Astrocyte (in vitro differentiated cells and primary cell): ENCODE measurements around the gene STRIP1. TPM values are rescaled to one million over a fixed set of nuclear protein-coding genes. Genes with fewer than 3 reads are reported as not detected.

Source experiments
- DNase-seq: peaks from one replicate; pipeline ENCODE4 v3.0.0-alpha.2; 2010; ENCODE audit warnings: low read depth
- FAIRE-seq: peaks from 2 replicates; lab custom pipeline; 2011; peaks lifted over from hg19 to GRCh38; lab: Jason Lieb, UNC
- H2AFZ ChIP-seq: 2 replicates; pipeline ENCODE4 v1.6.0; 2012; ENCODE audit warnings: low read depth, low read length, inconsistent platforms
- H3K27ac ChIP-seq: 2 replicates; pipeline ENCODE4 v1.5.1; 2011; ENCODE audit warnings: low read depth, low read length, inconsistent platforms
- H3K27me3 ChIP-seq: 2 replicates; pipeline ENCODE4 v1.6.0; 2011; ENCODE audit warnings: low read length, inconsistent platforms; ENCODE audit not compliant: insufficient read depth
- H3K36me3 ChIP-seq: 2 replicates; pipeline ENCODE4 v1.5.1; 2011; ENCODE audit warnings: low read length, inconsistent platforms; ENCODE audit not compliant: insufficient read depth
- H3K4me1 ChIP-seq: 2 replicates; pipeline ENCODE4 v1.5.1; 2011; ENCODE audit warnings: low read length, inconsistent platforms; ENCODE audit not compliant: insufficient read depth
- H3K4me2 ChIP-seq: 2 replicates; pipeline ENCODE4 v1.6.0; 2012; ENCODE audit warnings: low read length, inconsistent platforms
- H3K4me3 ChIP-seq: 2 replicates; pipeline ENCODE4 v1.5.1; 2011; ENCODE audit warnings: low read depth, mild to moderate bottlenecking, low read length, inconsistent platforms; ENCODE audit not compliant: insufficient read depth
- H3K79me2 ChIP-seq: 2 replicates; pipeline ENCODE4 v1.6.0; 2012; ENCODE audit warnings: mild to moderate bottlenecking, low read length, inconsistent platforms; ENCODE audit not compliant: insufficient read depth
- H3K9ac ChIP-seq: 2 replicates; pipeline ENCODE4 v1.6.0; 2012; ENCODE audit warnings: mild to moderate bottlenecking, low read length, inconsistent platforms
- H3K9me3 ChIP-seq: 2 replicates; pipeline ENCODE4 v1.5.1; 2012; ENCODE audit warnings: low read depth, mild to moderate bottlenecking, low read length, inconsistent platforms; ENCODE audit not compliant: insufficient read depth
- H4K20me1 ChIP-seq: 2 replicates; pipeline ENCODE4 v1.6.0; 2012; ENCODE audit warnings: low read length, inconsistent platforms; ENCODE audit not compliant: insufficient read depth
- H3K27ac Mint-ChIP-seq: one replicate; pipeline ENCODE4 v1.8.0; 2021; ENCODE audit warnings: mild to moderate bottlenecking, mixed read lengths; ENCODE audit not compliant: unreplicated experiment
- H3K27me3 Mint-ChIP-seq: one replicate; pipeline ENCODE4 v1.8.0; 2021; ENCODE audit warnings: low read depth, mixed read lengths; ENCODE audit not compliant: unreplicated experiment
- H3K36me3 Mint-ChIP-seq: one replicate; pipeline ENCODE4 v1.8.0; 2021; ENCODE audit warnings: low read depth, mixed read lengths; ENCODE audit not compliant: unreplicated experiment
- H3K4me1 Mint-ChIP-seq: one replicate; pipeline ENCODE4 v1.8.0; 2021; ENCODE audit warnings: low read depth, mixed read lengths; ENCODE audit not compliant: unreplicated experiment
- H3K4me3 Mint-ChIP-seq: one replicate; pipeline ENCODE4 v1.8.0; 2021; ENCODE audit warnings: mild to moderate bottlenecking, moderate library complexity, mixed read lengths; ENCODE audit not compliant: unreplicated experiment
- H3K9me3 Mint-ChIP-seq: one replicate; pipeline ENCODE4 v1.8.0; 2021; ENCODE audit warnings: mild to moderate bottlenecking, mixed read lengths; ENCODE audit not compliant: unreplicated experiment
- EZH2 ChIP-seq: IDR thresholded peaks from 2 replicates; pipeline ENCODE4 v1.6.1; 2012; ENCODE audit warnings: mild to moderate bottlenecking, low read length, inconsistent platforms; ENCODE audit not compliant: insufficient read depth
- total RNA-seq: library from RNA; stranded (reverse); gene quantifications from 2 replicates; pipeline ENCODE4 v1.2.1, GENCODE V29; 2021
- TF ChIP-seq, protein P1 (sequence below): IDR thresholded peaks from 2 replicates; pipeline ENCODE4 v1.5.1; 2011; ENCODE audit warnings: low read depth, mild to moderate bottlenecking, inconsistent platforms, low read length, moderate library complexity; ENCODE audit not compliant: insufficient read depth

Gene STRIP1
- total RNA-seq, 1 donor from 2014 or later: 40.8 TPM

DNA sequence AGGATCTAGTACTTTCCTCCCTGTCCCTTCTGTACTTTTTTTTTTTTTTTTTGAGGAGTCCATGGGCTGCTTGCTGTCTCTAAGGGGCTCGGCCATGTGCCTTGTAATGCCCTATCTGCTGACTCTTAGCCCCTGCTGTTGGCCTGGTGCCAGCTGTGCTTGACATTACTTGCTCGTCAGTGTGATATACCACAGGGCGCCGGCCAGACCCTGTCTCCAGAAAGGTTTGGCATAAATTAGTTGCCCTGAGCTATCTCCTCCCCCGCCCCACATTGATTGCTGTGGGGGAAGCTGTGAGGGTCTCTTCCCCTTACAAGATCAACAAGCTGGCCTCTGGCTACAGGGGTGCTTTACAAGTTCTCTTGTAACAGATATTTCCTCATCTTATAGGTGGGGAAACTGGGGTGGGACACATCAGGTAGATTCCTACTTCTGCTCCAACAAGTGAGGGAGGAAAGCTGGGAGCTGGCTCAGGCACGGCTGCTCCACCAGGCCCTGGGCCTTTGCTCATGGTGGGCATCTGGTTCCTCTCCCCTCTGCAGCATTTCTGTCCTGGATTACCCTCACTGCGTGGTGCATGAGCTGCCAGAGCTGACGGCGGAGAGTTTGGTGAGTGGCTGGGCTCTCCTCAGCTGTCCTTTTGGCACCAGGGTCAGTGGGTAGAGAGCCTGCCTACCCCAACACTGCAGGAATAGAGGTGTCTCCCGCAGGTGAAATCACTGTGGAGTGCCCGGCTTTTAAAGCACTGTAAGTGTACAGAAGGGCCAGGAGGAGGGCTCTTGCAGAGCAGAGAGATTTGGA is 15.6 kb downstream of the STRIP1 start:
- peaks cover 22% of the 10 kb centered on the region for H4K20me1 ChIP-seq
- H3K27ac Mint-ChIP-seq: no peak overlapping the region
- H3K36me3 Mint-ChIP-seq: peaks cover 35% of the 10 kb centered on the region
- DNase-seq (no peak), FAIRE-seq (no peak)
- H3K27me3 Mint-ChIP-seq: no peaks in the 10 kb centered on the region
- no peaks in the 10 kb centered on the region for H3K79me2 ChIP-seq
- TF ChIP-seq, protein P1, sequence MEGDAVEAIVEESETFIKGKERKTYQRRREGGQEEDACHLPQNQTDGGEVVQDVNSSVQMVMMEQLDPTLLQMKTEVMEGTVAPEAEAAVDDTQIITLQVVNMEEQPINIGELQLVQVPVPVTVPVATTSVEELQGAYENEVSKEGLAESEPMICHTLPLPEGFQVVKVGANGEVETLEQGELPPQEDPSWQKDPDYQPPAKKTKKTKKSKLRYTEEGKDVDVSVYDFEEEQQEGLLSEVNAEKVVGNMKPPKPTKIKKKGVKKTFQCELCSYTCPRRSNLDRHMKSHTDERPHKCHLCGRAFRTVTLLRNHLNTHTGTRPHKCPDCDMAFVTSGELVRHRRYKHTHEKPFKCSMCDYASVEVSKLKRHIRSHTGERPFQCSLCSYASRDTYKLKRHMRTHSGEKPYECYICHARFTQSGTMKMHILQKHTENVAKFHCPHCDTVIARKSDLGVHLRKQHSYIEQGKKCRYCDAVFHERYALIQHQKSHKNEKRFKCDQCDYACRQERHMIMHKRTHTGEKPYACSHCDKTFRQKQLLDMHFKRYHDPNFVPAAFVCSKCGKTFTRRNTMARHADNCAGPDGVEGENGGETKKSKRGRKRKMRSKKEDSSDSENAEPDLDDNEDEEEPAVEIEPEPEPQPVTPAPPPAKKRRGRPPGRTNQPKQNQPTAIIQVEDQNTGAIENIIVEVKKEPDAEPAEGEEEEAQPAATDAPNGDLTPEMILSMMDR: no peak
- no peak for TF ChIP-seq EZH2
- H3K4me1 ChIP-seq: peaks cover 2% of the 10 kb centered on the region
- H3K9ac ChIP-seq: no peak overlapping the region
- H2AFZ ChIP-seq: no peak overlapping the region
- no peak overlapping the region for H3K4me2 ChIP-seq
- no peak overlapping the region for H3K4me3 Mint-ChIP-seq
- H3K9me3 ChIP-seq: no peaks in the 10 kb centered on the region
- no peaks in the 10 kb centered on the region for H3K9me3 Mint-ChIP-seq
- no peak overlapping the region for H3K4me3 ChIP-seq
- no peaks in the 10 kb centered on the region for H3K27me3 ChIP-seq
- peaks cover 43% of the 10 kb centered on the region for H3K36me3 ChIP-seq
- H3K4me1 Mint-ChIP-seq: peaks cover 19% of the 10 kb centered on the region
- H3K27ac ChIP-seq: no peak overlapping the region

DNA sequence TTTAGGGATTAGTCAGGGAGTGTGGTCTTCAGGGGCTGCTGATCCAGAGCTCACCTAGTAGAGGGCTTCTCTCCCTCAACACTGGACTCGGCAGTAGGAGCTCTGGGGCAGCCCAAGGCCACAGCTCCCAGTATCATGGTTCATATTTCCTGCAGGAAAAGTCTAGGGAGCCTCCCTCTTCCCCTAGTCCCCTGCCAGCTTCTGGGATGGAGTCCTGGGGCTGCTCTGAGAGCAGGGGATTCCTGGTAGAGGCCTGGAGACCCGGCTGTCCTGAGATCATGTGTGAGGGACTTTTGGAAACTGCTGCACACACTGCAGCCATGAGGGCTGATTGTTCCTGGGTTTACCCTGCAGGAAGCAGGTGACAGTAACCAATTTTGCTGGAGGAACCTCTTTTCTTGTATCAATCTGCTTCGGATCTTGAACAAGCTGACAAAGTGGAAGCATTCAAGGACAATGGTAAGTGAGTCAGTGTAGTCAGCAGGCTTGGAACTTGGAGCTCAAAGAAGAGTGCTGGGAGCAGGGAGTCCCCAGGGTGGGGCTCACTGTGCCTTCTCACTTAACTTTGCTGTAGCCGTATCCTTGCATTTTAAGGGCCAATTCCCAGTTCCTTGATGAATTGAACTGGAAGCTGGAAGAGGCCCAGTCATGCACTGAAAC is 16.3 kb downstream of the STRIP1 start:
- Histone ChIP-seq H3K27me3 (no peaks in the 10 kb centered on the region), H3K9ac (no peak overlapping the region), H3K36me3 (peaks cover 43% of the 10 kb centered on the region), H3K4me3 (no peak overlapping the region), H2AFZ (no peak overlapping the region), H3K79me2 (no peaks in the 10 kb centered on the region), H3K4me2 (no peak overlapping the region), H4K20me1 (peaks cover 29% of the 10 kb centered on the region), H3K27ac (no peak overlapping the region), H3K9me3 (no peaks in the 10 kb centered on the region), H3K4me1 (peaks cover 9% of the 10 kb centered on the region)
- H3K4me1 Mint-ChIP-seq: peaks cover 26% of the 10 kb centered on the region
- DNase-seq: no peak
- H3K36me3 Mint-ChIP-seq: peaks cover 34% of the 10 kb centered on the region
- no peaks in the 10 kb centered on the region for H3K27me3 Mint-ChIP-seq
- TF ChIP-seq, protein P1: no peak
- TF ChIP-seq EZH2: no peak
- no peak overlapping the region for H3K4me3 Mint-ChIP-seq
- H3K27ac Mint-ChIP-seq: no peak overlapping the region
- no peak for FAIRE-seq
- no peaks in the 10 kb centered on the region for H3K9me3 Mint-ChIP-seq
